Measurements from ENCODE around the gene ZFP92. TPM values are rescaled to one million over a fixed set of nuclear protein-coding genes. Genes with fewer than 3 reads are reported as not detected.

Gene ZFP92
- total and polyA plus RNA-seq, 3 donors from 2014 or later, result 2.1 to 3.4 (median 2.2) TPM

DNA sequence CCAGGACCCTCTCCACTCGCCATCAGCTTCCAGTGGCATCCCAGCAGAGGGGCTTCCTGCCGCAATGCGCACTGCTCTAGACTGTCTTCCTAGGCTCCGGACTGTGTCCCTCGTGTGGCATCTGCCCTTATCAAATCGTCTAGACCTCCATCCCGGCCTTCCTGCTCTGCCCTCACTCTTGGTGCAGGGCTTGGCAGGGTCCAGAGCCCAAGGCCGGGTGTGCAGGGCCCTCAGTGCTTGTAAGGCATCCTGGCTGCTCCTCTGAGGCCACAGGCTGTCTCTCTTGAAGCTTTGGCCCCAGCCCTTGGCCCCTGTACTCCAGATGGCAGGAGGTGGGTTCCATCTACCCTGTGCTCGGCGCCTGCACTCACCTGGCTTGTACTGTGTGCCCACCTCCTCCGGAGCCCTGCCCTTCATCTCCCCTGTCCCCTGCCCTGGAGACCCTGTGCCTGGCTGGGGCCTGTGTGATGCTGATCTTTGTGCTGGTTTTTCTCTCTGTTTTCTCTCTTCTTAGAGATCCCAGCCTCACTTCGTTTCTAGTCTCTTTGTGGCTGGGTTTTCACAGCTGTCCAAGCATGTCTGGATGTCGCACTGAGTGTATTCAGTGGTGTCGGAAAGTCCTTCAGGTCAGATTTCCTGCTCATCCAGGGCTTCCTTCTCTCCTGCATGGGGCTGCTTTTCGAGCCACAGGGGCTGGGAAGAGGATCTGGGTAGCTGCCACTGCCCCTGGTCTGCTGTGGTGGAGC, 38.3 kb downstream of the ZFP92 start:
- H3K27me3 ChIP-seq, result no peaks in the 10 kb centered on the region
- H3K4me1 ChIP-seq, result no peaks in the 10 kb centered on the region
- intact Hi-C loops (cut with DNase I; ENCODE audit: low total_unique reads), result no loop called here
- H3K36me3 ChIP-seq (ENCODE audit: low read depth, missing control alignments), result no peaks in the 10 kb centered on the region
- 94 to 100% methylated on average over 2 to 13 of the region's 15 CpGs for WGBS, 2 donors
- TF ChIP-seq POLR2A (IDR thresholded peaks at IDR 0.05), result no peak
- TF ChIP-seq, protein P1, sequence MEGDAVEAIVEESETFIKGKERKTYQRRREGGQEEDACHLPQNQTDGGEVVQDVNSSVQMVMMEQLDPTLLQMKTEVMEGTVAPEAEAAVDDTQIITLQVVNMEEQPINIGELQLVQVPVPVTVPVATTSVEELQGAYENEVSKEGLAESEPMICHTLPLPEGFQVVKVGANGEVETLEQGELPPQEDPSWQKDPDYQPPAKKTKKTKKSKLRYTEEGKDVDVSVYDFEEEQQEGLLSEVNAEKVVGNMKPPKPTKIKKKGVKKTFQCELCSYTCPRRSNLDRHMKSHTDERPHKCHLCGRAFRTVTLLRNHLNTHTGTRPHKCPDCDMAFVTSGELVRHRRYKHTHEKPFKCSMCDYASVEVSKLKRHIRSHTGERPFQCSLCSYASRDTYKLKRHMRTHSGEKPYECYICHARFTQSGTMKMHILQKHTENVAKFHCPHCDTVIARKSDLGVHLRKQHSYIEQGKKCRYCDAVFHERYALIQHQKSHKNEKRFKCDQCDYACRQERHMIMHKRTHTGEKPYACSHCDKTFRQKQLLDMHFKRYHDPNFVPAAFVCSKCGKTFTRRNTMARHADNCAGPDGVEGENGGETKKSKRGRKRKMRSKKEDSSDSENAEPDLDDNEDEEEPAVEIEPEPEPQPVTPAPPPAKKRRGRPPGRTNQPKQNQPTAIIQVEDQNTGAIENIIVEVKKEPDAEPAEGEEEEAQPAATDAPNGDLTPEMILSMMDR (IDR thresholded peaks at IDR 0.05), result no peak
- no peaks in the 10 kb centered on the region for H3K9me3 ChIP-seq
- no peak overlapping the region for H3K27ac ChIP-seq
- H3K4me3 ChIP-seq, result no peak overlapping the region
- no peak for DNase-seq

- Histone ChIP-seq H3K4me1 (no peaks in the 10 kb centered on the region), H3K27me3 (no peaks in the 10 kb centered on the region), H3K36me3 (ENCODE audit: low read depth, missing control alignments) (no peaks in the 10 kb centered on the region), H3K9me3 (no peaks in the 10 kb centered on the region), H3K27ac (no peak overlapping the region), H3K4me3 (no peak overlapping the region)
- intact Hi-C loops (cut with DNase I; ENCODE audit: low total_unique reads), result no loop called here
- no peak for DNase-seq
- 91 to 92% methylated on average over 9 to 26 of the region's 26 CpGs for WGBS, 2 donors
- no peak for TF ChIP-seq POLR2A (IDR thresholded peaks at IDR 0.05)
- TF ChIP-seq, protein P1 (IDR thresholded peaks at IDR 0.05), result no peak
Observed at GRCh38 chrX:153450114-153450948, 39.1 kb downstream of the ZFP92 start.

- Histone ChIP-seq H3K27me3 (no peaks in the 10 kb centered on the region), H3K9me3 (no peaks in the 10 kb centered on the region), H3K4me3 (no peak overlapping the region), H3K27ac (no peak overlapping the region), H3K4me1 (no peaks in the 10 kb centered on the region), H3K36me3 (ENCODE audit: low read depth, missing control alignments) (no peaks in the 10 kb centered on the region)
- no peak for DNase-seq
- intact Hi-C loops (cut with DNase I; ENCODE audit: low total_unique reads), result no loop called here
- WGBS, 2 donors, result 88 to 91% methylated on average over 5 to 8 of the region's 8 CpGs
- no peak for TF ChIP-seq POLR2A (IDR thresholded peaks at IDR 0.05)
- TF ChIP-seq, protein P1 (IDR thresholded peaks at IDR 0.05), result no peak
Observed at GRCh38 chrX:153450949-153451277, 39.6 kb downstream of the ZFP92 start.

GRCh38 chrX:153454901-153455550, 43.8 kb downstream of the ZFP92 start:
- Histone ChIP-seq H3K9me3 (no peaks in the 10 kb centered on the region), H3K36me3 (ENCODE audit: low read depth, missing control alignments) (no peaks in the 10 kb centered on the region), H3K27ac (no peak overlapping the region), H3K27me3 (no peaks in the 10 kb centered on the region), H3K4me3 (no peak overlapping the region), H3K4me1 (no peaks in the 10 kb centered on the region)
- no peak for DNase-seq
- 95 to 97% methylated on average over 11 to 15 of the region's 16 CpGs for WGBS, 2 donors
- intact Hi-C loops (cut with DNase I; ENCODE audit: low total_unique reads), result no loop called here
- TF ChIP-seq POLR2A (IDR thresholded peaks at IDR 0.05), result no peak

- no peaks in the 10 kb centered on the region for H3K4me1 ChIP-seq
- H3K4me3 ChIP-seq, result no peak overlapping the region
- intact Hi-C loops (cut with DNase I; ENCODE audit: low total_unique reads), result no loop called here
- no peaks in the 10 kb centered on the region for H3K36me3 ChIP-seq (ENCODE audit: low read depth, missing control alignments)
- H3K27me3 ChIP-seq, result no peaks in the 10 kb centered on the region
- TF ChIP-seq, protein P1 (IDR thresholded peaks at IDR 0.05), result no peak
- no peak for TF ChIP-seq POLR2A (IDR thresholded peaks at IDR 0.05)
- H3K27ac ChIP-seq, result no peak overlapping the region
- 84 to 90% methylated on average over 6 to 12 of the region's 16 CpGs for WGBS, 2 donors
- DNase-seq, result no peak
- H3K9me3 ChIP-seq, result no peaks in the 10 kb centered on the region
Observed at GRCh38 chrX:153455571-153455970, 44.3 kb downstream of the ZFP92 start.

Measured in testis (tissue), 3 donors.